CD14-positive monocyte (primary cell): ENCODE results near the gene CCNA1. TPM values are rescaled to one million over a fixed set of nuclear protein-coding genes. Genes with fewer than 3 reads are reported as not detected.

Source experiments
- DNase-seq, 3 donors: peaks; one replicate each; pipeline ENCODE4 v3.0.0-alpha.2; 2011 to 2022
- H2AFZ ChIP-seq: 2 replicates; pipeline ENCODE4 v1.6.0; 2012; ENCODE audit warnings: mild to moderate bottlenecking, low read depth, low read length, inconsistent platforms; ENCODE audit not compliant: insufficient read depth, poor library complexity, severe bottlenecking
- H3K27ac ChIP-seq, 2 donors: 1 replicate in 1 of 2; 2 replicates in 1 of 2; pipeline ENCODE4 v1.5.1; 2012 to 2013; ENCODE audit warnings: low read length in 2 of 2, control low read depth in 1 of 2, inconsistent platforms in 1 of 2, low read depth in 1 of 2, mild to moderate bottlenecking in 1 of 2
- H3K27me3 ChIP-seq, 2 donors: one replicate each; pipeline versions ENCODE4 v1.6.0 to v1.6.1; 2011 to 2013; ENCODE audit warnings: low read length in 2 of 2; ENCODE audit not compliant: control insufficient read depth in 2 of 2, insufficient read depth in 2 of 2
- H3K36me3 ChIP-seq, 2 donors: replicated peaks in 1 of 2; 1 replicate in 1 of 2; 2 replicates in 1 of 2; pipeline versions ENCODE4 v1.5.1 to v1.6.1; 2012 to 2013; ENCODE audit warnings: low read length in 2 of 2, control low read depth in 1 of 2, inconsistent platforms in 1 of 2, mild to moderate bottlenecking in 1 of 2; ENCODE audit not compliant: insufficient read depth in 2 of 2, control insufficient read depth in 1 of 2
- H3K4me1 ChIP-seq, 2 donors: 1 replicate in 1 of 2; 2 replicates in 1 of 2; pipeline versions ENCODE4 v1.5.1 to v1.6.1; 2012 to 2013; ENCODE audit warnings: low read length in 2 of 2, control low read depth in 1 of 2, inconsistent platforms in 1 of 2, mild to moderate bottlenecking in 1 of 2, moderate library complexity in 1 of 2; ENCODE audit not compliant: insufficient read depth in 2 of 2, control insufficient read depth in 1 of 2
- H3K4me2 ChIP-seq: replicated peaks from 2 replicates; pipeline ENCODE3; 2012; ENCODE audit warnings: low read length, moderate library complexity, mild to moderate bottlenecking; ENCODE audit not compliant: poor library complexity, severe bottlenecking; ENCODE audit errors: extremely low read depth
- H3K4me3 ChIP-seq, 3 experiments: fragments of 200-600 bp in 1 of 3; sonication (generic) in 1 of 3; replicated peaks in 1 of 3; 1 replicate in 2 of 3; 2 replicates in 1 of 3; pipeline ENCODE4 v1.5.1; 2011 to 2013; ENCODE audit warnings: low read length in 3 of 3, mild to moderate bottlenecking in 3 of 3, control low read depth in 2 of 3, low read depth in 2 of 3, inconsistent platforms in 1 of 3, moderate library complexity in 1 of 3
- H3K79me2 ChIP-seq: 2 replicates; pipeline ENCODE4 v1.6.0; 2012; ENCODE audit warnings: mild to moderate bottlenecking, control low read depth, inconsistent platforms, low read length, moderate library complexity; ENCODE audit not compliant: insufficient read depth
- H3K9ac ChIP-seq: 2 replicates; pipeline ENCODE4 v1.6.0; 2017; ENCODE audit warnings: low read length, mild to moderate bottlenecking; ENCODE audit not compliant: insufficient read depth, poor library complexity, severe bottlenecking
- H3K9me3 ChIP-seq, 2 donors: replicated peaks in 1 of 2; 1 replicate in 1 of 2; 2 replicates in 1 of 2; pipeline versions ENCODE4 v1.5.1 to v1.6.1; 2012 to 2013; ENCODE audit warnings: low read length in 2 of 2, control low read depth in 1 of 2; ENCODE audit not compliant: control insufficient read depth in 1 of 2, insufficient read depth in 1 of 2
- H4K20me1 ChIP-seq: 2 replicates; pipeline ENCODE4 v1.6.0; 2012; ENCODE audit warnings: mild to moderate bottlenecking, low read length, control low read depth, moderate library complexity; ENCODE audit not compliant: insufficient read depth
- H3K27ac Mint-ChIP-seq, 7 donors: one replicate each; pipeline ENCODE4 v1.8.0; 2020; ENCODE audit warnings: mild to moderate bottlenecking in 7 of 7, mixed read lengths in 7 of 7, moderate library complexity in 6 of 7, inconsistent platforms in 2 of 7
- H3K27me3 Mint-ChIP-seq, 3 donors: one replicate each; pipeline ENCODE4 v1.8.0; 2021 to 2022; ENCODE audit warnings: low read depth in 3 of 3, mild to moderate bottlenecking in 3 of 3, mixed read lengths in 3 of 3, moderate library complexity in 3 of 3, inconsistent platforms in 1 of 3
- H3K36me3 Mint-ChIP-seq, 2 donors: one replicate each; pipeline ENCODE4 v1.8.0; 2020; ENCODE audit warnings: mixed read lengths in 2 of 2, inconsistent platforms in 1 of 2, mild to moderate bottlenecking in 1 of 2
- H3K4me1 Mint-ChIP-seq: one replicate; pipeline ENCODE4 v1.8.0; 2020; ENCODE audit warnings: mild to moderate bottlenecking, mixed read lengths
- H3K4me3 Mint-ChIP-seq, 2 donors: one replicate each; pipeline ENCODE4 v1.8.0; 2020; ENCODE audit warnings: mild to moderate bottlenecking in 2 of 2, mixed read lengths in 2 of 2, moderate library complexity in 1 of 2
- H3K9me3 Mint-ChIP-seq, 7 donors: one replicate each; pipeline ENCODE4 v1.8.0; 2020 to 2022; ENCODE audit warnings: mixed read lengths in 7 of 7, mild to moderate bottlenecking in 6 of 7, moderate library complexity in 6 of 7, inconsistent platforms in 2 of 7
- WGBS: methylation state at CpG from one replicate; pipeline ENCODE4 v1.1.5; 2013; ENCODE audit warnings: missing lambda C conversion rate; ENCODE audit not compliant: insufficient coverage; 5-methylcytosine and 5-hydroxymethylcytosine counted together
- intact Hi-C, 2 donors: fragments of 100-400 bp; cut with micrococcal nuclease; formaldehyde crosslinking; loops; one replicate each; pipeline versions ENCODE4 v1.15.0 to v1.15.1; 2023
- polyA plus RNA-seq, 3 donors: library from polyadenylated mRNA; depleted of rRNA in 1 of 3; unstranded in 2 of 3; stranded (reverse) in 1 of 3; fragments of 300-500 nt in 2 of 3; fragments of >200 nt in 1 of 3; fragmentation: Illumina TruSeq in 2 of 3; gene quantifications; 1 replicate in 2 of 3; 2 replicates in 1 of 3; pipeline ENCODE4 v1.2.3, GENCODE V29; 2012 to 2021
- TF ChIP-seq, protein P1 (sequence below): fragments of 200-600 bp; IDR thresholded peaks from one replicate; pipeline ENCODE4 v1.8.0; 2022; ENCODE audit warnings: antibody characterized with exemption, mild to moderate bottlenecking

Gene CCNA1
- polyA plus RNA-seq, 3 donors: 0.11 TPM; not detected in 2

- Histone ChIP-seq H3K27me3 (no peaks in the 10 kb centered on the region), H3K9ac (no peak overlapping the region), H3K4me2 (no peak overlapping the region), H3K4me3 (no peak overlapping the region), H3K27ac (no peak overlapping the region), H3K9me3 (no peaks in the 10 kb centered on the region), H3K79me2 (no peaks in the 10 kb centered on the region), H4K20me1 (no peaks in the 10 kb centered on the region), H3K36me3 (no peaks in the 10 kb centered on the region), H3K4me1 (no peaks in the 10 kb centered on the region), H2AFZ (no peak overlapping the region)
- no peaks in the 10 kb centered on the region for H3K36me3 Mint-ChIP-seq
- no peak overlapping the region for H3K27ac Mint-ChIP-seq
- H3K4me3 Mint-ChIP-seq: peak overlapping the region; percentile 27 to 32
- peak in 2 of 3 donors; percentile 12 to 25 for DNase-seq
- peaks cover 5% of the 10 kb centered on the region for H3K4me1 Mint-ChIP-seq
- peaks cover 2% of the 10 kb centered on the region in 3 donors for H3K27me3 Mint-ChIP-seq
- TF ChIP-seq, protein P1, sequence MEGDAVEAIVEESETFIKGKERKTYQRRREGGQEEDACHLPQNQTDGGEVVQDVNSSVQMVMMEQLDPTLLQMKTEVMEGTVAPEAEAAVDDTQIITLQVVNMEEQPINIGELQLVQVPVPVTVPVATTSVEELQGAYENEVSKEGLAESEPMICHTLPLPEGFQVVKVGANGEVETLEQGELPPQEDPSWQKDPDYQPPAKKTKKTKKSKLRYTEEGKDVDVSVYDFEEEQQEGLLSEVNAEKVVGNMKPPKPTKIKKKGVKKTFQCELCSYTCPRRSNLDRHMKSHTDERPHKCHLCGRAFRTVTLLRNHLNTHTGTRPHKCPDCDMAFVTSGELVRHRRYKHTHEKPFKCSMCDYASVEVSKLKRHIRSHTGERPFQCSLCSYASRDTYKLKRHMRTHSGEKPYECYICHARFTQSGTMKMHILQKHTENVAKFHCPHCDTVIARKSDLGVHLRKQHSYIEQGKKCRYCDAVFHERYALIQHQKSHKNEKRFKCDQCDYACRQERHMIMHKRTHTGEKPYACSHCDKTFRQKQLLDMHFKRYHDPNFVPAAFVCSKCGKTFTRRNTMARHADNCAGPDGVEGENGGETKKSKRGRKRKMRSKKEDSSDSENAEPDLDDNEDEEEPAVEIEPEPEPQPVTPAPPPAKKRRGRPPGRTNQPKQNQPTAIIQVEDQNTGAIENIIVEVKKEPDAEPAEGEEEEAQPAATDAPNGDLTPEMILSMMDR: peak; percentile 29
- no peaks in the 10 kb centered on the region for H3K9me3 Mint-ChIP-seq
- intact Hi-C loops: no loop called here
- no CpG with 5 or more reads among the region's 2 CpGs for WGBS
Measured at GRCh38 chr13:36395280-36395679, 37.0 kb upstream of the CCNA1 start.

DNA sequence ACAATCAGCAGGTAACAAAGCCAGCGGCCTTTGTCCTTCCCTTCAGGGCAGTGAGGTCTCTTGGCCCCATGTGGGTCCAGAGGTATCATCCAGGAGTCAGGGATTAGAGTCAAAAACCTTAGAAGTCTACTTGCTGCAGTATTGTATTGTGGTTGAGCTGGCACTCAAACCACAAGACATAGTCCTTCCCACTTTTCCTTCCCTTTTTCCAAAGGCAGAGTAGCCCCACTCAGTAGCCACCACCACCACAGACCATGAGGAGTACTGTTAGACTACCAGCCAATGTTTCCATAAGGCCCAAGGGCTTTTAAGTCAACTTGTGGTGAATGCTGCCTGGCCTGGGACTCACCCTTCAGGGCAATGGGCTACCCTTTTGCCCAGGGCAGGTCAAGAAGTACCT lies 27.1 kb upstream of the CCNA1 start:
- H3K27ac Mint-ChIP-seq: no peak overlapping the region

More for the DNA sequence above, 27.1 kb upstream of the CCNA1 start:
- Histone ChIP-seq H3K4me1 (peaks cover 4 to 6% of the 10 kb centered on the region in 2 donors), H3K27me3 (no peaks in the 10 kb centered on the region), H3K36me3 (no peaks in the 10 kb centered on the region), H2AFZ (no peak overlapping the region), H3K27ac (no peak overlapping the region), H3K9ac (no peak overlapping the region), H3K79me2 (no peaks in the 10 kb centered on the region), H3K4me3 (no peak overlapping the region), H3K4me2 (no peak overlapping the region), H3K9me3 (peaks cover 3 to 8% of the 10 kb centered on the region in 2 donors), H4K20me1 (no peaks in the 10 kb centered on the region)
- no peak for DNase-seq
- intact Hi-C loops: no loop called here
- H3K9me3 Mint-ChIP-seq: peaks cover 5 to 14% (median 8%) of the 10 kb centered on the region in 7 donors
- WGBS: 100% methylated on average over 1 of the region's 1 CpG
- TF ChIP-seq, protein P1: no peak
- no peak overlapping the region for H3K4me3 Mint-ChIP-seq
- H3K4me1 Mint-ChIP-seq: peaks cover 7% of the 10 kb centered on the region
- no peaks in the 10 kb centered on the region for H3K36me3 Mint-ChIP-seq
- H3K27me3 Mint-ChIP-seq: peaks cover 0 to 2% (median 1%) of the 10 kb centered on the region in 3 donors
